NK-92 (cell line): Measurements from ENCODE around the gene RABGGTA.
"Not testable (repeated sequence)": the region's sequence is repeated elsewhere in the genome, so short reads cannot be mapped to it uniquely, and the experiment has no call there.

Experiments used
- DNase-seq: peaks from one replicate; lab custom pipeline; 2025; ENCODE audit not compliant: unreplicated experiment; lab: John Stamatoyannopoulos, UW

The RABGGTA gene

GRCh38 chr14:24222987-24223386, 48.4 kb downstream of the RABGGTA start:
- DNase-seq, result not testable (repeated sequence)

GRCh38 chr14:24219521-24219920, 51.9 kb downstream of the RABGGTA start:
- DNase-seq, result no peak

- no peak for DNase-seq
These were observed 52.3 kb downstream of the RABGGTA start for GRCh38 chr14:24219080-24219479.

- DNase-seq, result not testable (repeated sequence)
These were observed 54.5 kb downstream of the RABGGTA start for GRCh38 chr14:24216876-24217275.

- DNase-seq, result no peak
These were observed 55.1 kb downstream of the RABGGTA start for GRCh38 chr14:24216345-24216699.
